ENCODE measurements around the gene ITPR3.

ITPR3 gene

GRCh38 chr6:33620856-33621710 is at the start of gene ITPR3:
Gene ITPR3, plus strand, starts transcription at chr6:33621322. Its CDS starts 281 bp downstream, at chr6:33621603.
- DNase-seq (ENCODE audit: low read depth, low spot score), result no peak
- in situ Hi-C loops (cut with HindIII; ENCODE audit: low sequenced_read_pairs), result no loop called here
- no peak for TF ChIP-seq CTCF (IDR thresholded peaks at IDR 0.05; ENCODE audit: low read depth, low read length)
- peak within 1 kb of the TSS; percentile 57 for H3K4me3 ChIP-seq (ENCODE audit: low read depth, low read length)

- TF ChIP-seq CTCF (IDR thresholded peaks at IDR 0.05; ENCODE audit: low read depth, low read length), result no peak
- in situ Hi-C loops (cut with HindIII; ENCODE audit: low sequenced_read_pairs), result no loop called here
- peak overlapping the region; percentile 67 for H3K4me3 ChIP-seq (ENCODE audit: low read depth, low read length)
- no peak for DNase-seq (ENCODE audit: low read depth, low spot score)
Observed at GRCh38 chr6:33571637-33572316, 49.3 kb upstream of the ITPR3 start.

- TF ChIP-seq CTCF (IDR thresholded peaks at IDR 0.05; ENCODE audit: low read depth, low read length), result no peak
- H3K4me3 ChIP-seq (ENCODE audit: low read depth, low read length), result no peak overlapping the region
- in situ Hi-C loops (cut with HindIII; ENCODE audit: low sequenced_read_pairs), result no loop called here
- DNase-seq (ENCODE audit: low read depth, low spot score), result no peak
Observed at GRCh38 chr6:33575211-33575610, 45.9 kb upstream of the ITPR3 start.

- no peak for DNase-seq (ENCODE audit: low read depth, low spot score)
- no peak overlapping the region for H3K4me3 ChIP-seq (ENCODE audit: low read depth, low read length)
- TF ChIP-seq CTCF (IDR thresholded peaks at IDR 0.05; ENCODE audit: low read depth, low read length), result no peak
- in situ Hi-C loops (cut with HindIII; ENCODE audit: low sequenced_read_pairs), result no loop called here
Observed at GRCh38 chr6:33576668-33577067, 44.5 kb upstream of the ITPR3 start.

- H3K4me3 ChIP-seq (ENCODE audit: low read depth, low read length), result no peak overlapping the region
- DNase-seq (ENCODE audit: low read depth, low spot score), result no peak
- no peak for TF ChIP-seq CTCF (IDR thresholded peaks at IDR 0.05; ENCODE audit: low read depth, low read length)
- in situ Hi-C loops (cut with HindIII; ENCODE audit: low sequenced_read_pairs), result no loop called here
Observed at GRCh38 chr6:33577106-33577535, 44.0 kb upstream of the ITPR3 start.

- no peak overlapping the region for H3K4me3 ChIP-seq (ENCODE audit: low read depth, low read length)
- in situ Hi-C loops (cut with HindIII; ENCODE audit: low sequenced_read_pairs), result no loop called here
Observed at GRCh38 chr6:33577718-33578117, 43.4 kb upstream of the ITPR3 start.

More at GRCh38 chr6:33577718-33578117, 43.4 kb upstream of the ITPR3 start:
- DNase-seq (ENCODE audit: low read depth, low spot score), result no peak
- no peak for TF ChIP-seq CTCF (IDR thresholded peaks at IDR 0.05; ENCODE audit: low read depth, low read length)

Measured in astrocyte of the spinal cord (primary cell).